Stimulated activated CD4-positive, alpha-beta T cell treated with anti-CD3 and anti-CD28 coated beads, Interleukin-15, amount 100 ng/mL, for 24 hours (primary cell): ENCODE data around the gene PLXNA4.

Experiments
- DNase-seq: peaks from one replicate; pipeline ENCODE4 v3.0.0-alpha.2; 2020

PLXNA4 gene

GRCh38 chr7:132564849-132565248 lies 11.4 kb downstream of the PLXNA4 start:
- no peak for DNase-seq

- DNase-seq: no peak
Observed at GRCh38 chr7:132564090-132564489, 12.2 kb downstream of the PLXNA4 start.

GRCh38 chr7:132562690-132563089 lies 13.6 kb downstream of the PLXNA4 start:
- DNase-seq: no peak

DNA sequence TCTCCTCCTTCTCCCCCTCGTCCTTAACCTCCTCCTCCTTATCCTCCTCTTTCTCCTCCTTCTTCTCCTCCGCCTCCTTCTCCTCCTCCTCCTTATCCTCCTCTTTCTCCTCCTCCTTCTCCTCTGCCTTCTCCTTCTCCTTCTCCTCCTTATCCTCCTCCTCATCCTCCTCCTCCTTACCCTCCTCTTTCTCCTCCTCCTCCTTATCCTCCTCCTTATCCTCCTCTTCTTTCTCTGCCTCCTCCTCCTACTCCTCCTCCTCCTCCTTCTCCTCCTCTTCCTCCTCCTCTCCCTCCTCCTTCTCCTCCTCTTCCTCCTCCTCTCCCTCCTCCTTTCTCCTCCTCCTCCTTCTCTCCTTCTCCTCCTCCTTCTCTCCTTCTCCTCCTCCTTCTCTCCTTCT lies 14.5 kb downstream of the PLXNA4 start:
- no peak for DNase-seq

GRCh38 chr7:132560825-132561529 lies 15.3 kb downstream of the PLXNA4 start:
- DNase-seq: no peak

DNA sequence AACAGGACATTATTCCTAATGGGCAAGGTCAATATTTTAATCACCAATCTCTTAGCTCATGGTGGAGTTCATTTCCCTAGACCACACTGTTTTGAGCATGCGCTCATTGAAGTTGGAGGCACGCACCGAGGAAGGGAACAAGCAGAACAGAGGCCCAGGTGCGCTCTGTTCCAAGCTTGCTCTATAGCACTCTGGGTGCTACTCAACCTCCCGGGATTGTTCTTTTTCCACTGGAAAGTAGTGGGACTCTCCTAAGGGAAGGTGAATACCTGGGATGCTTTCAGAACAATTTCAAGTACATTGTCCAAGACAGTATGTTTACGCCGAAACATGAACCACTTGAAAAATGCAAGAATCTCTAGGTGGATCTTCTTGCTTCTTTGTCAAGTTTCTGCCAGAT lies 16.2 kb downstream of the PLXNA4 start:
- no peak for DNase-seq

GRCh38 chr7:132558815-132559214 lies 17.5 kb downstream of the PLXNA4 start:
- no peak for DNase-seq

- no peak for DNase-seq
Observed at GRCh38 chr7:132557489-132558044, 18.7 kb downstream of the PLXNA4 start.

GRCh38 chr7:132554446-132554845 lies 21.8 kb downstream of the PLXNA4 start:
- no peak for DNase-seq

- DNase-seq: no peak
Observed at GRCh38 chr7:132553031-132553430, 23.2 kb downstream of the PLXNA4 start.

- no peak for DNase-seq
Observed at GRCh38 chr7:132551886-132552285, 24.4 kb downstream of the PLXNA4 start.

DNA sequence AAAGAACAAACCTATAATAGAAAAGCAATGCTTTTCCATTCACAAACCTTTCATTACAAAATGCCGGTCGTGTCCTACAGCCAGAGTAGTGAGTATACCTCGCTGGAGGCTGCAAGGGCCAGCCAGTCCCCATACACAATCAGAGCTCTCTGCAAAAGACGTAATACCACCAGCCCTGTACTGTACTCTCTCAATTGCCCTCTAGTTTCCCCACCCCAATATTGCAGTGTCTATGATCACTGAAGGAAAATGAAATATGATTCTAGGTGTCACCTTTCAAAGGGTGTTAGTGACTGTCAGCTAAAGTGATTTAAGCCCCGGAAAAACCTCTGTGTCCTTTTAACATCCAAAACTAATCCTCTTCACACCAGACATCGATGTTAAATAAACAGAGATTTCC lies 24.8 kb downstream of the PLXNA4 start:
- no peak for DNase-seq

GRCh38 chr7:132548489-132549078 lies 27.7 kb downstream of the PLXNA4 start:
- DNase-seq: peak; percentile 14

DNA sequence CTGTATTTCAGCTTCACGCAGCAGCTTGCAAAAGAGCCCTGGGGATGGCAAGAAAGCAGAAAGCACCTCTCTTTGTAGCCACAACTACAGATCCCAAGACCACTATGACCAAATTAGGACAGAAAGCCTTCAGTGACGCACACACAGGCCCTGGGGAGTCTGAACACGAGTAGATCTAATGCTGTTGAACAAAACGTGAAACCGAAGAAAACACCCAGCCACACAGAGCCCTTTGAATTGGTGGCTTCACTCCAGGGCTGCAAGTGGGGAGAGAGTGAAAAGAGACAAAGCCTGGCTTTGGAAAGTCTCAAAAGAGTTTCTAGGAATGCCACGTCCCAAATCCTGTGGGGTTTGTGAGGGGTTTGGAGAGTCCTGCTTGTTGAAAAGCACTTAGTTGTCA lies 28.4 kb downstream of the PLXNA4 start:
- DNase-seq: no peak

GRCh38 chr7:132546366-132547127 lies 29.7 kb downstream of the PLXNA4 start:
- no peak for DNase-seq

DNA sequence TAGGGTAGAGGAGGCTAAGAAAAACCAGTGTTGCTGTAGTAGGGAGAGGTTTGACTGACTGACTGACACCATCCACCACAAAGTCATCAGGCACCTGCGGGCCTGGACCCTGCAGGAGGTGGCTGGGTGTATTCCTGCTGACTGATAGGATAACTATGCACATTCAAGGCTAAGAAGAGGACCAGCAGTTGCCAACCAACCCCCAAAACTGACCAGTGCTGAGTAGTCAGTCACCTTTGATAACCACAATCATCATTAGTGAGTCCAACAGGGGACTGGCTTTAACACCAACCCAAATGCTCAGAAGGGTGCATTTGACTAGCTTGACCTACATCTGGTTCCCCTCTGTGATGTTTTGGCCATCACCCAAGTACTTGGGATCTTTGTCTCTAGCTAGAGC lies 30.5 kb downstream of the PLXNA4 start:
- DNase-seq: no peak

- DNase-seq: no peak
Observed at GRCh38 chr7:132544999-132545398, 31.3 kb downstream of the PLXNA4 start.

GRCh38 chr7:132544025-132544424 lies 32.2 kb downstream of the PLXNA4 start:
- no peak for DNase-seq

- no peak for DNase-seq
Observed at GRCh38 chr7:132542895-132543294, 33.4 kb downstream of the PLXNA4 start.

- no peak for DNase-seq
Observed at GRCh38 chr7:132541656-132542055, 34.6 kb downstream of the PLXNA4 start.

DNA sequence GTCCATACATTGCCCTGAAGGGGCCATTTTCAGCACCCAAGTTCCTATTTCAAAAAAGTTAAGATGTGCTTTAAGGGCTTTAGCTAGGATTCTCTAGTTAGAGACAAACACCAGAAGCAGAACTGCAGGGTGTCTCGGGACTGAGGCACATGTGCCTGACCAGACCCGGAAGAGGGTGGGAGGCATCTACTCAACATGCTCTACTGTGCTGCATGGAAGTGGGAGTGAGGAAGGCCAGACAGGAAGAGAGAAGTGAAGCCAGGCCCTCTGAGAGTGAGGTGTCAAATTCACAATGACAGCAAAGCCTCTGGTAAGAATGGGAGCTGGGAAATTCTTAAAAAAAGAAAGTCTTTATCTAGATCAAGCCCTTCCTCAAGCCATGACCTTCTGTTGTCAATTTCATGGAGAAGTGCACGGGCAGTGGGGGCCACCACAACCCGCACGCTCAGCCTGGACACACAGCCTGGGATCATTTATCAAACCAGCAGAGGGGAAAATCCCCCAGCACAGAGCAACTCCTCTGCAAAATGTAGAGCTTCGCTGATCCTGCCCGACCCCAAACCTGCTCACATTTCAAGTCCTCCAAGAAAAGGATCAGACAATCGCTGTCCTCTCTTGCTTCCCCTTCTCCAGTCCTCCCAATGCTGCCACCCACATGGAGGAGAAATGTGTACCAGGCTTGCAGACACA lies 38.7 kb downstream of the PLXNA4 start:
- DNase-seq: no peak

GRCh38 chr7:132536654-132537395 lies 39.4 kb downstream of the PLXNA4 start:
- no peak for DNase-seq

GRCh38 chr7:132533916-132534315 lies 42.4 kb downstream of the PLXNA4 start:
- DNase-seq: no peak
